Breast epithelium (tissue), 3 donors: ENCODE measurements around the gene FIBCD1.

Experiments used
- POLR2AphosphoS5 ChIP-seq, 3 donors: sonication (generic); formaldehyde crosslinking; IDR thresholded peaks; one replicate each; pipeline ENCODE4 v1.6.1; 2017; ENCODE audit warnings: antibody characterized with exemption in 3 of 3
- TF ChIP-seq, protein P1 (sequence below), 3 donors: fragments of 450-650 bp; IDR thresholded peaks; one replicate each; pipeline ENCODE4 v1.5.1; 2016 to 2017; ENCODE audit warnings: antibody characterized with exemption in 3 of 3, mild to moderate bottlenecking in 3 of 3, moderate library complexity in 3 of 3

DNA sequence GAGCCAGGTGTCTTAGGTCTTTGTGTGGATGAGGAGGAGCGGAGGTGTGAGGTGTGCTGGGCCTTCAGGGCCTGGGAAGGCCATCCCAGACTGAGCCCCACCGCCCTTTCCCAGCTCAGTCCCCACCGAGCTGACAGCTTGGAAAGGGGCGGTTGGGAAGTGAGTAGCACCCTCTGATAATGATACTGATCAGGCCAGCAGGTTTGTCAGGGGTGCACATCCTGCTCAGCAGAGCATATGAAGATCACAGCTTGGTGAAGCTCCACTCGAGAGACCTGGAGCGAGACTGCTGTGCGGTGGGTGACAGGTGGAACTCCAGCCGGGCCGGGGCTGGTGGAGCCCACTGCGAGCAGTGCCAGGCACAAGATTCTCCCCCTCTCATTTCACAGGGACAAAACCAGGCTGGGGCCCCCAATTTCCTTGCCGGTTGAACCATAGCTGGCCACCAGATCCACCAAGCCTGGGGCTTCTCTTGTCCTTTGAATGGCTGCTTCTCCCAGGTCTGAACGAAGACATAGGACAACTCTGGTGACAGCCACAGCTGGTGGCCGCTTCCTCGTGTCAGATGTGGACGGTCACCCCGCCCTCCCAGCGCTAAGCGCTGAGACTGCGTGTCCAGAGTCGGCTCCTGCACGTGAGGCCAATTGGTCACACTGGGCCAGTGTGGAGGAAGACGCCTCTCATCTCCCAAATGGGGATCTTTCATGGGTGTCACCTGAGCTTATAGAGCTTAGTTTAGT is 50.7 kb downstream of the FIBCD1 start:
- TF ChIP-seq POLR2AphosphoS5 (IDR thresholded peaks at IDR 0.05) = no peak
- TF ChIP-seq, protein P1, sequence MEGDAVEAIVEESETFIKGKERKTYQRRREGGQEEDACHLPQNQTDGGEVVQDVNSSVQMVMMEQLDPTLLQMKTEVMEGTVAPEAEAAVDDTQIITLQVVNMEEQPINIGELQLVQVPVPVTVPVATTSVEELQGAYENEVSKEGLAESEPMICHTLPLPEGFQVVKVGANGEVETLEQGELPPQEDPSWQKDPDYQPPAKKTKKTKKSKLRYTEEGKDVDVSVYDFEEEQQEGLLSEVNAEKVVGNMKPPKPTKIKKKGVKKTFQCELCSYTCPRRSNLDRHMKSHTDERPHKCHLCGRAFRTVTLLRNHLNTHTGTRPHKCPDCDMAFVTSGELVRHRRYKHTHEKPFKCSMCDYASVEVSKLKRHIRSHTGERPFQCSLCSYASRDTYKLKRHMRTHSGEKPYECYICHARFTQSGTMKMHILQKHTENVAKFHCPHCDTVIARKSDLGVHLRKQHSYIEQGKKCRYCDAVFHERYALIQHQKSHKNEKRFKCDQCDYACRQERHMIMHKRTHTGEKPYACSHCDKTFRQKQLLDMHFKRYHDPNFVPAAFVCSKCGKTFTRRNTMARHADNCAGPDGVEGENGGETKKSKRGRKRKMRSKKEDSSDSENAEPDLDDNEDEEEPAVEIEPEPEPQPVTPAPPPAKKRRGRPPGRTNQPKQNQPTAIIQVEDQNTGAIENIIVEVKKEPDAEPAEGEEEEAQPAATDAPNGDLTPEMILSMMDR (IDR thresholded peaks at IDR 0.05) = no peak
